ENCODE results near the gene DMC1.

DMC1 gene

GRCh38 chr22:38566726-38567504 is 3.1 kb downstream of the DMC1 start:
- DNase-seq, result no peak

GRCh38 chr22:38565441-38565840 is 4.5 kb downstream of the DMC1 start:
- no peak for DNase-seq

DNA sequence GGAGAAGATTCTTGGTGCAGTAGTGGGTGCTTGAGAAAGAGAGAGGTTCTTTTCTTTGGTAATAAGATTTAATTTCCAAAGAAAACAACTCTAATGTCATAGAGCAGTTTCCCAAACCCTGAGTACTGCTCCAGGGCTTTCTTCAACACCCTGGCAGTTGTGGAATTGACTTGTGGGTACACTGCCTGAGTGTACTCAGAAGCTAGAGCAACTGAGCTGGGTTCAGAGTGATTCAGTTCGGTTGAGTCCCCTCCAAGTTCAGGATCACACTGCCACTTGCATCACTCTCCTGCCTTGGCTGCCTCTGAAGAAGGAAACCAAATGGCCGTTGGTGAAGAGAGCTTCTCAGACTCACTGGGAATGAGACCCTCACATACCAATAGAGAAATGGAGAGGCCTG is 5.3 kb downstream of the DMC1 start:
- no peak for DNase-seq

DNA sequence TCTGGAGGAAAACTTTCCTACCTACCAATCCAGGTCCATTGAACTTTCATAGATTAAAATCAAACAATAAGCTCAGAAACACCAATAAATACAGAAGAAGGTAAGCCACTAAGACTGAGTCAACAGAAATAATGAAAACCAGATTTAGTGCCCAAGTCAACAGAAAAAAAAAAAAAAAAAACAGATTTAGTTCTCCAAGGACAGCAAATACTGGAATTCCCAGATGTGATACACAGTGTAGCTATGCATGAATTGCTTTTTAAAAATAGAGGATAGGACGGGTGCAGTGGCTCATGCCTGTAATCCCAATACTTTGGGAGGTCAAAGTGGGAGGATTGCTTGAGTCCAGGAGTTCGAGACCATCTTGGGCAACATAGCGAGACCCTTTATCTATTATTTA is 15.7 kb downstream of the DMC1 start:
- no peak for DNase-seq

GRCh38 chr22:38549101-38549894 is 20.7 kb downstream of the DMC1 start:
- no peak for DNase-seq

DNA sequence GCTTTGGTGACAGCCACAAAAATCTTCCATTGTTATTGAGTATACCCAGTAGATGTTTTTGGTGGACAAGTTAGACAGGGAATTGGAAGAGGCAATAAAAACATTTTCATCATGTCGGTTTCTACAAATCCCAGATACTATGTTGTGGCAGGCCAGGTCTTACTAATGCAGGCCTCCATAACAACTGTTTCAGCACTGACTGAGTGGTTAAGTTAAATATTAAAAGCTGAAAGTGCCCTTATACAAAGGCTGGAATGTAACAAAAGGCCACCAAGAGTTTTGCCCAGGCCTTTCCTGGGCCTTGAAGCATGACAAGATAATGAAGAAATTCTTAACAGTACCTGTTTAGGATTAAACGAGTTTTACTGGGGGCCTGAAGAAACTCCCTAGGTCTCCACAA is 29.3 kb downstream of the DMC1 start:
- DNase-seq, result no peak

- DNase-seq, result no peak
Measured at GRCh38 chr22:38531251-38531938, 38.6 kb downstream of the DMC1 start.

- DNase-seq, result no peak
Measured at GRCh38 chr22:38524429-38524828, 45.6 kb downstream of the DMC1 start.

- no peak for DNase-seq
Measured at GRCh38 chr22:38523479-38523878, 46.5 kb downstream of the DMC1 start.

DNA sequence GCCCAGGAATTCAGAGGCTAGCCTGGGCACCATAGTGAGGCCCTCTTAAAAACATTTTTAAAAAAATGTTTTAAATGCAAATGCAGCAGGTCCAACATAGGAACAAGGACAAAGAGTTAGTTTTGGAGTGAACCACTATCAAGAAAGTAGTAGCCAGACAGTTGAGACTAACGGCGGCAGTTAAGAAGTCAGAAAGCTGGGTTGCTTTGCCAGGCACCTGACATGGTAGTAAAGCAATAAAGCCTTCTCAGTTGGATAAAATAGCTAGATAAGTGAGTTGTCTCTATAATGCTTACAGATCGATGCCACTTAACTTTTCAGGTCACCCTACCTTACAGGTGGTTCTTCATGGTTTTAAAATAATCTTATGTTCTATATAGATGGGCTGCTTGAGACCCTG is 47.0 kb downstream of the DMC1 start:
- DNase-seq, result no peak

GRCh38 chr22:38519453-38520250 is 50.3 kb downstream of the DMC1 start:
- no peak for DNase-seq

DNA sequence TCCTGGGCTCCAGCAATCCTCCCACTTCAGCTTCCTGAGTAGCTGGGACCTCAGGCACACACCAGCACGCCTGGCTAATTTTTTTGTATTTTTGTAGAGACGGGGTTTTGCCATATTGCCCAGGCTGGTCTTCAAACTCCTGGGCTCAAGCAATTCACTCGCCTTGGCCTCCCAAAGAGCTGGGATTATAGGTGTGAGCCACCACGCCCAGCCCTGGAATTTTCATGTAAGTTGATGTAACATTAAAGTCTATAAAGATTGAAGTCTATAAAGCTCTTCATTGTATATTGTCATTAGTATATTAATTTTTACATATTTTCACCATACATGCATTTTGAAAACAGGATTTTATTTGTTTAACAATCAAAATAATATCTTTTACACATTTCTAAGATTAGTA is 51.4 kb downstream of the DMC1 start:
- no peak for DNase-seq

GRCh38 chr22:38513063-38513462 is 56.9 kb downstream of the DMC1 start:
- peak; percentile 2 for DNase-seq

DNA sequence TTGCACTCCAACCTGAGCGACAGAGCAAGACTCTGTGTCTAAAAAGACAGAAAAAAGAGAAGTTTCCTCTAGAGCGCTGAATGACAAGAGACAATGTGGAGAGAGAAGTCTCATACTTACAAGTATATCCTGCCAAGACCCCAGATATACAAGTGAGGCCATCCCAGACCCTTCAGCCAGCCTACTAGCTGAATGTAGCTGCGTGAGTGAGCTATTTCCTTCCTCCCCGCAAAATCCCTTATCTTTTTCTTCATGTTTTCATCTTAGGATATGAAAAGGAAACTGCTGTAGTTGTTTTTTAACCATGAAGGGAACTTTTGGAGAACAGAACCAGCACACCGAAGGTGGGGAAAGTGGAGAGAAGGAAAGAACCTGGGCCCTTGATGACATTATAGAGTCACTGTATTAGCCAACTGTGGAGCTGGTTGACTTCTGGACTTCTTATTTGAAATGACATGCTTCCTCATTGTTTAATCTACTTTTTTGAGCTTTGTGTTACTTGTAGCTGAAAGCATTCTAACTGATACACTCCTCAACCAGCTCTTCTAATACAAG is 59.5 kb downstream of the DMC1 start:
- DNase-seq, result no peak

GRCh38 chr22:38506118-38506962 is 63.6 kb downstream of the DMC1 start, which contains the start of gene DDX17:
Gene DDX17 (minus strand): TSS chr22:38506311.
- DNase-seq, result peak; percentile 88

- peak; percentile 60 for DNase-seq
Measured at GRCh38 chr22:38505541-38506117, 64.4 kb downstream of the DMC1 start.

DNA sequence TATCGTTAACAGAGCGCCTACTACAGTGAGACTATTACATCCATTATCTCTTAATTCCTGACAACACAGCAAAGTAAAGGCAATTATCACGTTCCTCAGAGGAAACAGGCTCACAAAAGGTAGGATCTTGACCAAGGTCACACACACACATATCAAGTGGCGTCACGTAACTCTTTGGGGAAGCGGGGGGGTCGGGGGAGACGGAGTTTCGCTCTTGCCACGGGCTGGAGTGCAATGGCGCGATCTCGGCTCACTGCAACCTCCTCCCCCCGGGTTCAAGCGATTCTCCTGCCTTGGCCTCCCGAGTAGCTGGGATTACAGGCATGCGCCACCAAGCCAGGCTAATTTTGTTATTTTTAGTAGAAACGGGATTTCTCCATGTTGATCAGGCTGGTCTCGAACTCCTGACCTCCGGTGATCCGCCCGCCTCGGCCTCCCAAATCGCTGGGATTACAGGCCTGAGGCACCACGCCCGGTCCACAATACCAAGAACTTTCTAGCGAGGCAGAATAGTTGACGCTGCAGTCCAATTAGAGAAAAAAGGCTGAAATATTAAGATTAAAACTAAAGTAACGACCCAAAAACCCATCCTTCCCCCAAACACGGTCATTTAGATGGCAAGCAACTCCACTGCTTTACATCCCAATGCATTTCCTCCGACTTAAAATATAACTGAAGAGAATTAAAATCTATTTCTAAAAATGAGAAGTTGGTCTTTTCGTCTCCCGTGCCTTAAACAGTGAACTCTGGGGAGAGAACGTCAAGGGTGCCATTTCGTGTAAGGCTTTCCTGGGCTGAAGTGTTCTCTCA is 65.0 kb downstream of the DMC1 start:
- DNase-seq, result peak; percentile 52

GRCh38 chr22:38503021-38503420 is 67.0 kb downstream of the DMC1 start:
- DNase-seq, result no peak

DNA sequence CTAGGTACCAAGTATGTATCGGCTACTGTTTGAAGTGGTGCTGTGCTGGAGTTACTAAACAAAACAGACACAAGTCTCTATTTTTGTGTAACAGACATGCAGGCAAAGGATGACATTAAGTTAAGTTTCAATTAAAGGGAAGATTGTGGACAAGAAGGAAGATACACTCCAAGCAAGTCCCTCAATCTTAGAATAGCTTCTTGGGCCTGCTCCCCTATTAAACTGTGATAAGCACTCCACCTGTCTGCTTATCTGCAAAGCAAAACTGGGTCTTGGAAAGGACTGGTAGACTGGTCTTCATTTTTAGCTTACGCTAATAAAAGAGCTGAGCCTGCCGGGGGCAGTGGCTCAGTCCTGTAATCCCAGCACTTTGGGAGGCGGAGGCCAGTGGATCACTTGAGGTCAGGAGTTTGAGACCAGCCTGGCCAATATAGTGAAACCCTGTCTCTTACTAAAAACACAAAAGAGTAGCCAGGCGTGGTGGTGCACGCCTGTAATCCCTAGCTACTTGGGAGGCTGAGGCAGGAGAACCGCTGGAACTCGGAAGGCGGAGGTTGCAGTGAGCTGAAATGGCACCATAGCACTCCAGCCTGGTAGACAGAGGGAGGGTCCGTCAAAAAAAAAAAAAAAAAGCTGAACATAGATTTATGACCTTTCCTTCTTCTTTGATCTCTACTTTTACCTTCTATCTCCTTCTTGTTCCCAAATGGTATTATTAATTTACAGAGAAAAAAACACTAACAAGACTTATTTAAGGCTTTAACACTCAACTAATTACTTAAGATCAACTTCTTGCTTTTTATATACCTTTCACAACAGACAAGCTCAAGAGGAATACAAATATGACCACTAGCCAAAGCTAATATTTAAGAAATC is 67.9 kb downstream of the DMC1 start:
- no peak for DNase-seq

Data from stimulated activated naive CD4-positive, alpha-beta T cell treated with Interleukin-2 at 50 U/mL for 16 hours (primary cell).